Keratinocyte (primary cell): Measurements from ENCODE around the gene ZFX. TPM values are rescaled to one million over a fixed set of nuclear protein-coding genes. Genes with fewer than 3 reads are reported as not detected.
A peak's percentile ranks its signal among the peaks of the same experiment; 100 is the strongest.

Experiments used
- DNase-seq: peaks from one replicate; pipeline ENCODE4 v3.0.0-alpha.2; 2011; ENCODE audit warnings: low read depth, missing footprints, low spot score
- FAIRE-seq: peaks from 2 replicates; lab custom pipeline; 2011; peaks lifted over from hg19 to GRCh38; lab: Jason Lieb, UNC
- H2AFZ ChIP-seq: 2 replicates; pipeline ENCODE4 v1.6.0; 2012; ENCODE audit warnings: low read length, control low read depth, inconsistent platforms; ENCODE audit not compliant: control insufficient read depth
- H3K27ac ChIP-seq: 2 replicates; pipeline ENCODE4 v1.5.1; 2011; ENCODE audit warnings: low read length; ENCODE audit not compliant: control insufficient read depth, insufficient read depth
- H3K27me3 ChIP-seq: 3 replicates; pipeline ENCODE4 v1.6.0; 2011; ENCODE audit warnings: low read length; ENCODE audit not compliant: control insufficient read depth, insufficient read depth; ENCODE audit errors: extremely low read depth
- H3K36me3 ChIP-seq, 2 experiments: 2 replicates in 1 of 2; 3 replicates in 1 of 2; pipeline ENCODE4 v1.5.1; 2011; ENCODE audit warnings: low read length in 2 of 2, mild to moderate bottlenecking in 1 of 2; ENCODE audit not compliant: control insufficient read depth in 2 of 2, insufficient read depth in 2 of 2; ENCODE audit errors: extremely low read depth in 1 of 2
- H3K4me1 ChIP-seq: 3 replicates; pipeline ENCODE4 v1.5.1; 2011; ENCODE audit warnings: low read length; ENCODE audit not compliant: control insufficient read depth, insufficient read depth; ENCODE audit errors: extremely low read depth
- H3K4me2 ChIP-seq: 3 replicates; pipeline ENCODE4 v1.6.0; 2011; ENCODE audit warnings: low read depth, low read length; ENCODE audit not compliant: control insufficient read depth, insufficient read depth; ENCODE audit errors: extremely low read depth
- H3K4me3 ChIP-seq, 3 experiments: fragments of 200-600 bp in 1 of 3; sonication (generic) in 1 of 3; 2 replicates in 2 of 3; 3 replicates in 1 of 3; pipeline ENCODE4 v1.5.1; 2011 to 2016; ENCODE audit warnings: low read length in 3 of 3, mild to moderate bottlenecking in 3 of 3, control low read depth in 2 of 3, inconsistent platforms in 1 of 3, low read depth in 1 of 3, mixed read lengths in 1 of 3, mixed run types in 1 of 3, moderate library complexity in 1 of 3; ENCODE audit not compliant: control insufficient read depth in 2 of 3, insufficient read depth in 2 of 3; ENCODE audit errors: extremely low read depth in 1 of 3
- H3K79me2 ChIP-seq: 2 replicates; pipeline ENCODE4 v1.6.0; 2012; ENCODE audit warnings: low read length; ENCODE audit not compliant: control insufficient read depth, insufficient read depth
- H3K9ac ChIP-seq: 3 replicates; pipeline ENCODE4 v1.6.0; 2011; ENCODE audit warnings: low read length; ENCODE audit not compliant: control insufficient read depth, insufficient read depth; ENCODE audit errors: extremely low read depth
- H3K9me1 ChIP-seq: 3 replicates; pipeline ENCODE4 v1.6.0; 2011; ENCODE audit warnings: low read length; ENCODE audit not compliant: control insufficient read depth, insufficient read depth; ENCODE audit errors: extremely low read depth
- H3K9me3 ChIP-seq: 2 replicates; pipeline ENCODE4 v1.5.1; 2012; ENCODE audit warnings: low read depth, low read length; ENCODE audit not compliant: control insufficient read depth
- H4K20me1 ChIP-seq: 3 replicates; pipeline ENCODE4 v1.6.0; 2011; ENCODE audit warnings: low read length; ENCODE audit not compliant: control insufficient read depth, insufficient read depth; ENCODE audit errors: extremely low read depth
- CTCF ChIP-seq, 3 experiments: IDR thresholded peaks in 1 of 3; conservative IDR thresholded peaks in 1 of 3; optimal IDR thresholded peaks in 1 of 3; 2 replicates in 2 of 3; 3 replicates in 1 of 3; pipeline versions ENCODE3 to v1.5.1; 2011; ENCODE audit warnings: low read length in 3 of 3, mild to moderate bottlenecking in 3 of 3, moderate library complexity in 2 of 3, control low read depth in 1 of 3, inconsistent platforms in 1 of 3; ENCODE audit not compliant: insufficient read depth in 2 of 3; ENCODE audit errors: extremely low read depth in 1 of 3
- EZH2 ChIP-seq: IDR thresholded peaks from one replicate; pipeline ENCODE4 v1.6.1; 2012; ENCODE audit warnings: inconsistent platforms, mild to moderate bottlenecking, low read length, moderate library complexity
- dilution Hi-C: fragments of 300-500 bp; cut with MboI; formaldehyde crosslinking; loops from one replicate; pipeline ENCODE4 v1.7.0; 2020; ENCODE audit warnings: low sequenced_read_pairs; ENCODE audit not compliant: extremely low pct_ligation_motif_present
- polyA plus RNA-seq, 5 experiments: library from polyadenylated mRNA; depleted of rRNA in 3 of 5; stranded (reverse) in 3 of 5; stranded (forward) in 1 of 5; unstranded in 1 of 5; fragments of >200 nt; gene quantifications; 1 replicate in 1 of 5; 2 replicates in 3 of 5; 3 replicates in 1 of 5; pipeline versions ENCODE4 v1.2.1 to v1.2.3, GENCODE V29; 2011 to 2012; ENCODE audit warnings: missing spikeins in 2 of 5, low read depth in 1 of 5, low replicate concordance in 1 of 5

The ZFX gene
- polyA plus RNA-seq, 1 donor (not counting 4 experiments of a cell fraction or from before 2014, with no cell fraction given) = 24.3 TPM

GRCh38 chrX:24151513-24151912, 2.0 kb downstream of the ZFX start:
- Histone ChIP-seq H3K27ac (peak overlapping the region; percentile 68), H3K4me3 (peak overlapping the region; percentile 81 to 94 (median 86)), H3K9me3 (no peaks in the 10 kb centered on the region), H3K9ac (peak overlapping the region; percentile 86), H3K4me2 (peak overlapping the region; percentile 99), H3K27me3 (no peaks in the 10 kb centered on the region), H3K36me3 (peaks cover 2 to 9% of the 10 kb centered on the region in 2 experiments), H2AFZ (no peak overlapping the region), H3K9me1 (no peaks in the 10 kb centered on the region), H3K79me2 (peaks cover 62% of the 10 kb centered on the region), H3K4me1 (peaks cover 43% of the 10 kb centered on the region), H4K20me1 (peaks cover 28% of the 10 kb centered on the region)
- dilution Hi-C loops = no loop called here
- TF ChIP-seq CTCF (optimal IDR thresholded peaks at IDR 0.05 in 1 of 3, IDR thresholded peaks at IDR 0.05 in 1 of 3, conservative IDR thresholded peaks at IDR 0.05 in 1 of 3; ENCODE audit: extremely low read depth in 1 of 3, insufficient read depth in 2 of 3, low read length in 3 of 3) (no peak), EZH2 (no peak)
- FAIRE-seq = no peak
- DNase-seq = no peak

DNA sequence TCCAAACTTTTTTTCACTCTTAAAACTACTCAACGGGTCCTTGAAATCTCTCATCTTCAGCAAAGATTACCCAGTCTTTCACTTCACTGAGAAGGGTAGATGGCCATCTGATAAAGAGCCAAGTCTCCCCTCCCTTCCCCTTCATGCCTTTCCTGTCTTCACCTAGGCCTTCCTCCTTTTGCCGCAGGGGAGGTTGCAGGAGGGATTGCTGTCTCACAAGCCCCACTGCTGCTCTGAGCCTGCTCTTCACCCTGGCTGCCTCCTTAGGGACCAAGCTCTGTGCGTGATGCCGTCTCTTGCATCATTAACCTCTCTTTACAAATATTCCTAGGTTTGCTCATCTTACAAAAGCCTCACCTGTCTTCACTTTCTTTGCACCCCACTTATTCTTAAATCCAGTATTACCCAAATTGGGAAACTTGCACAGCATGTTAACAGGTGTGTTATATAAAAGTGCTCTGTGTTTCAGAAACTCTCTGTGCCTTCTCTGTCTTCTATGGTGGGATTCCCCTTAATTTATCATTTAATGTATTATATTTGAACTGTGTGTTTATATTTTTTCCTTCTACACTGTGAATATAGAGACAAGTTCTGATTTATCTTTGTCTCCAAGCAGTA, 3.8 kb downstream of the ZFX start:
- peaks cover 2 to 9% of the 10 kb centered on the region in 2 experiments for H3K36me3 ChIP-seq
- H3K4me3 ChIP-seq = no peak overlapping the region
- H3K79me2 ChIP-seq = peaks cover 79% of the 10 kb centered on the region
- no peak for TF ChIP-seq EZH2
- TF ChIP-seq CTCF (optimal IDR thresholded peaks at IDR 0.05 in 1 of 3, IDR thresholded peaks at IDR 0.05 in 1 of 3, conservative IDR thresholded peaks at IDR 0.05 in 1 of 3; ENCODE audit: extremely low read depth in 1 of 3, insufficient read depth in 2 of 3, low read length in 3 of 3) = no peak
- peaks cover 34% of the 10 kb centered on the region for H4K20me1 ChIP-seq
- no peaks in the 10 kb centered on the region for H3K9me3 ChIP-seq
- H3K4me2 ChIP-seq = peak overlapping the region; percentile 51
- no peaks in the 10 kb centered on the region for H3K9me1 ChIP-seq
- peaks cover 32% of the 10 kb centered on the region for H3K4me1 ChIP-seq
- no peak overlapping the region for H2AFZ ChIP-seq
- H3K27ac ChIP-seq = peak overlapping the region; percentile 6
- FAIRE-seq = peak; percentile 43
- no peaks in the 10 kb centered on the region for H3K27me3 ChIP-seq
- H3K9ac ChIP-seq = no peak overlapping the region
- DNase-seq = no peak
- dilution Hi-C loops = no loop called here
